ENCODE results near the gene ITPR1. TPM values are rescaled to one million over a fixed set of nuclear protein-coding genes. Genes with fewer than 3 reads are reported as not detected.

Gene ITPR1
- total and polyA plus RNA-seq, 2 experiments from 2014 or later = 6.8 to 21.0 TPM

GRCh38 chr3:4748701-4749378 is 255.7 kb downstream of the ITPR1 start:
- Histone ChIP-seq H3K79me2 (replicated peaks; ENCODE audit: insufficient read depth) (no peaks in the 10 kb centered on the region), H3K4me3 (no peak overlapping the region), H3K36me3 (ENCODE audit: insufficient read depth) (no peaks in the 10 kb centered on the region), H3K4me2 (no peak overlapping the region), H3K9me2 (ENCODE audit: insufficient read depth) (no peaks in the 10 kb centered on the region), H3K27ac (ENCODE audit: low read depth) (no peak overlapping the region), H3F3A (replicated peaks; ENCODE audit: low read depth) (no peaks in the 10 kb centered on the region), H3K27me3 (ENCODE audit: insufficient read depth) (no peaks in the 10 kb centered on the region), H3K4me1 (ENCODE audit: insufficient read depth) (peaks cover 7% of the 10 kb centered on the region; the same call in 1 of the 2 replicates), H4K20me1 (replicated peaks; ENCODE audit: insufficient read depth) (no peaks in the 10 kb centered on the region), H2AFZ (no peak overlapping the region)
- Mint-ChIP-seq H3K4me1 (peaks cover 17% of the 10 kb centered on the region), H3K36me3 (ENCODE audit: low read depth) (no peaks in the 10 kb centered on the region), H3K4me3 (no peak overlapping the region), H3K27me3 (ENCODE audit: insufficient read depth, low read depth, poor library complexity) (no peaks in the 10 kb centered on the region), H3K27ac (no peak overlapping the region), H3K9me3 (no peaks in the 10 kb centered on the region)
- DNase-seq (ENCODE audit: low spot score) (no peak), ATAC-seq (no peak)
- TF ChIP-seq POLR2AphosphoS5 (IDR thresholded peaks at IDR 0.05; ENCODE audit: low read depth) = no peak
- no peak for TF ChIP-seq ZNF462 (CRISPR knock-in tag; IDR thresholded peaks at IDR 0.05)
- TF ChIP-seq CREB1 (CRISPR knock-in tag; IDR thresholded peaks at IDR 0.05; ENCODE audit: low read depth) = no peak
- TF ChIP-seq NANOG (IDR thresholded peaks at IDR 0.05; ENCODE audit: borderline replicate concordance) = no peak
- TF ChIP-seq EZH2 (IDR thresholded peaks at IDR 0.05; ENCODE audit: low read depth, unreplicated experiment) = no peak
- TF ChIP-seq ZNF331 (CRISPR knock-in tag; IDR thresholded peaks at IDR 0.05; ENCODE audit: low read depth) = no peak
- no peak for TF ChIP-seq ETS1 (IDR thresholded peaks at IDR 0.05)
- TF ChIP-seq REST (IDR thresholded peaks at IDR 0.05; ENCODE audit: unreplicated experiment) = no peak
- TF ChIP-seq CTCF (conservative IDR thresholded peaks at IDR 0.05; ENCODE audit: low read depth in 2 of 2) = no peak
- TF ChIP-seq ZNF114 (CRISPR knock-in tag; IDR thresholded peaks at IDR 0.05) = no peak
- TF ChIP-seq STAT1 (IDR thresholded peaks at IDR 0.05; ENCODE audit: unreplicated experiment) = no peak
- TF ChIP-seq JUNB (IDR thresholded peaks at IDR 0.05; ENCODE audit: unreplicated experiment) = no peak
- no peak for TF ChIP-seq EZH2phosphoT487 (IDR thresholded peaks at IDR 0.05; ENCODE audit: unreplicated experiment)

All from GM23338 (cell line).